ENCODE data around the gene FUT3.
"Not testable (repeated sequence)": the region's sequence is repeated elsewhere in the genome, so short reads cannot be mapped to it uniquely, and the experiment has no call there.

FUT3 gene

DNA sequence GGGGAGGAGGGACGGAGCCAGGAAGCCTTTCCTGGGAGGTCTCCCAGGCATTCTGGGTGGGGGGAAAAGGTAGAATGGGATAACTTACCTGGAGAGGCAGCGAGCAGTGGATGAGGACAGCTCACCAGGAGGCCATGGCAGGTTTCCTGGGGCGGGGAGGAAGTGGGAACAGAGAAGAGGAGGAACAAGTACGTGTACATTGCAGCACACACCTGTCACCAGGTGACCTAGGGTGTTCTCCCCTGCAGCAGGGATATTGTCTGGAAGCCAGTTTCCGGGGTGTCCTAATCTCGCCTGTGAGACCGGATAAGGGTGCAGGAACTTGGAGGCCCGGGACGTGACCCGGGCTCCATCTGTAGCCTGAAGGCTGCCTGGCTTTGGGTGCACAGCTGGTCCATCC is at the start of gene FUT3:
FUT3 (minus strand) TSS at position 148 of the 400 bp plus-strand sequence.
- DNase-seq (ENCODE audit: low spot score) = no peak

DNA sequence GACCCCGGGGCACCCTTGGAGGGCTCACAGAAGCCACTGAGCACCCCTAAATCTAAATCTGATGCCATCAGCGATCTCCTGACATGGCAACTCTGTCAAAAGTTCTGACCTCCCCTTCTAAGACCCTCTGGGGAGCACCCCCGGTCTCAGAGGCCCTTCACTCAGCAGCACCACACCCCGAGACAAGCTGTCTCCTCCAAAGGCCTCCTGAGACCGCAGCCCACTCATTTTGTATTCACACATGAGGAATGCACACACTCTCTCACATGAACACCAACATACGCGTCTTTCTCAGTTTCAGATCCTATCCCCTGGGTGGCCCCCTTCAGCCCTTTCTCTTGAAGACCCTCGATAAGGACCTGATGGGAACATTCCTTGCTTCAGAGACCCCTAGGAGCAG is 49.7 kb upstream of the FUT3 start:
- no peak for DNase-seq (ENCODE audit: low spot score)

DNA sequence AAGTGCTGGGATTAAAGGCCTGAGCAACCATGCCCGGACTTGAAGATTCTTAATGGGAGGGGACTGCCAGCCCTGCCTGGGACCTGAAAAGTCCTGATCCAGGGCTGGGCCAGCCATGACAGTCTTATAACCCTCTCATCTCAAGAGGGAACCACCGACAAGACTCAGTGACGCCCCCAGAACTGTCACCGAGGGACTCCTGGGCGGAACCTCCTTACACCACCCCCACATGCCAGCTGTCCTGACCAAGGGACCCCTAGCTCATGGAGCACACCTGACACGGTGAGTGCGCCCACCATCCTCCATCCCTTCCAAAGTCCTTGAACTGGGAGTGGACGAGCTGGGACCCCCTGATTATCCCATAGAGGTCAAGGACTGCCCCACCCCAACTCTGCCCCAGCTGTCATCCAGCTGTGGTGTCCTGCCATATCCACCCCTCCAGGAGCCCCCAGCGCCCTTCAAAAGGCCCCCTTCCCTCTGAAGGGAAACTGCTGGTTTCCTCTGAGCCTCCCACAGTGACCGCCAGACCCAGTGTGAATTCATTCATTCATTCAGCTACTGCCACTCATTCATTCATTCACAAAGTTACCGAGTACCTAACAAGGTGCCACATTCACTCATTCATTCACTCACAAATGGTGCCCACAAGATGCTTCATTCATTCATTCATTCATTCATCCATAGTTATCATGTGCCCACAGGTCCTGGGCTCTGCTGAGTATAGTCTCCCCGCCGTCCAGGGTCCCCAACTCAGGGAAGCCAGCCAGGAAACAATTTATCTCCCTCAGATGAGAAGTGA is 48.7 kb upstream of the FUT3 start:
- DNase-seq (ENCODE audit: low spot score) = no peak

DNA sequence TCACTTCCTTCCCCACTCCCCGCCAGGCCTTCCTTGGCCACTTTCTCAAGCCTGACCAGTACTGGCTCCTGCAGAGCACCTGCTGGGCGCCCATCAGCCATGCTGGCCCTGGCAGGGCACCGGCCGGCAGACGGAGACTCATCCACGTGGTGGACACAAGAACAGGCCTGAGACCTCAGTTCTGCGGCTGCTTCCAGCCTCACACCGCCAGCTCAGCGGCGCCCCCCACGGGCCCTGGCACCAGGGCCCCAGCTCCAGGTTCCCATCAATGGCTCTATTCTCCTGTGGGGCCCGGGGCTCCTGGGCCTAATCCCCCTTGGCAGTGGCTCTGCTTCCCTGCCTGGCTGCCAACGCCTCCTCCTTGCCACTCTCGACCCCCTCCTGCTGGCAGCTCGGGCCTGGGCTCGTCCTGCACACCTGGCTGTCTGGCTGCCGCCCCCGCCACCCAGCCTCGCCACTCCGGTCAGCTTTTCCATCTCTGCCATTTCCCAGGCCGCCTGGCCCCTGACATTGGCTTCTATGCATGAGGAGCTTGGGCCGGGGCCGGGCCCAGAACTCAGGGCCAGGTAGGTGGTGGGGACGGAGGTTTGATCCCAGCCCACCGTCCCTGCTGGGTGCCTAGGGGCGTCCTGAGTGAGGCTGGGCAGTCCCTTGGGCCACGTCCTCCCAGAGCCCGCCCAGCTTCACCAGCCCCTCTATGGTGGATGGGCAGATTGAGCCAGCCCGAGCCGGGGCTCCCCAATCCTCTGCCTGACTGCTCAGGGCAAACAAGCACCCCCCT is 46.1 kb upstream of the FUT3 start:
- no peak for DNase-seq (ENCODE audit: low spot score)

DNA sequence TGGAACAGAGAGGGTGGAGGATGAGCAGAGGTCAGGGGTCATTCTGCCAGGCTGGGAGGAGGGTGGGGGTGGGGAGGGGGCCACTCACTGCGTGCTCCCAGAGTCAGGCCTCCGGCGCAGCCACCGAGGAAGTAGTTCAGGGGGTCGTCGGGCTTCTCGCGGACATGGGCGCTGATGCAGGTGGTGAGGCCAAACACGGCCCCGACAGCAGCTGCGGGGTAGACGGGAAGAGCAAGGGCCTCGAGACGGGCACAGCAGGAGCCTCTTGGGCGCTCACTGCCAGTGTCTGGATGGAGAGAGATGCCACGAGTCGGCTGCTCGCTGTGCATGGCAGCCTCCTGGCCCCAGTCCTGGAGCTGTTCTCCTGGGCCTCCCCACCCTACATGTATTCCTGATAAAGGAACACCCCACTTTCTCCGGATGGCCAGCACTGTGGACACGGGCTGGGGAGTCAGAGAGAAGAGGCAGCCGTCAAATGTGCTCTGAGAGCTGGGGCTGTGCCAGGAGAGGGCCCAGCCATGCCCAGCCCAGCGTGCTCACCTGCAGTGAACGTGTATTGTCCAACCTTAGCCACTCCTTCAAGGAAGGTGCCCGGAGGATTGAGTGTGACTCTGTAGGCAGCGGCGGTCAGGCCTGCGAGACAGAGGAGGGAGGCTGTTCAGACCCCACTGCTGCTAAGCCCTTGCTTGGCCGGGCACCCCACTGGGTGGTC is 45.3 kb upstream of the FUT3 start:
- no peak for DNase-seq (ENCODE audit: low spot score)

DNA sequence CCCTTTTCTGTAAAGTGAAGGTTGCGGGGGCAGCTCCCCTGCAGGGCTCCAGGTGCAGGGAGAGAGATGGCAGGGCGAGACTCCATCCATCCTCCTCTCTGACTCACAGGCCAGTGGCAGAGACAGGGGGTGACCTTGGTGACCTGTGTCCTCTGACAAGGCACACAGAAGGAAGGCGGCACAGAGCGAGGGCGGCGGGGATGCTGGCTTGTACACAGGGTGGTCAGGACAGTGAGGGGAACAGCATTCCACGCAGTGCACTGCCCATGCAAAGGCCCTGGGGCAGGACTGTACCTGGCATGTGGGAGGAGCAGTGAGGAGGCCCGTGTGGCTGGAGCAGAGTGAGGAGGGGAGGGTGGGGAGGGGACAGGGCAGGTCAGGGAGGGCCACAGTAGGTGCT is 44.6 kb upstream of the FUT3 start:
- no peak for DNase-seq (ENCODE audit: low spot score)

DNA sequence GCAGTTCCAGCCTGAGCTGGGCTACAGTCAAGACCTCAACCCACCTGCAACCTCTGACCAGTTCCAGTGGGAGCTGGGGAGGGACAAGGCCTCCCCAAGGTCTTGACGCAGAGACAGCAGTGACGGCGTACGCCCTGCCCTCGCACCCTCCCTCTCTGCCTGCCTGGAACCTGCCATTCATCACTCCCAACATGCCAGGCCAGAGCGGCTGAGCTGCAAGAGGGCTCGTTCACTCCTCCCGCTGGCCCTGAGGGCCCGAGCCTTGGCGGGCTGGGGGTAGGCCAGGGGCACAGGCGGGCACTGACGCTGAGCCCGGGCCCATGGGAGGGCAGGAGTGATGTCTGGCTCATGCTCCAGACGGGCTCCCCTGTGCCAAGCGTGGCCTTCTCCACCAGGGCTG is 44.2 kb upstream of the FUT3 start:
- no peak for DNase-seq (ENCODE audit: low spot score)

DNA sequence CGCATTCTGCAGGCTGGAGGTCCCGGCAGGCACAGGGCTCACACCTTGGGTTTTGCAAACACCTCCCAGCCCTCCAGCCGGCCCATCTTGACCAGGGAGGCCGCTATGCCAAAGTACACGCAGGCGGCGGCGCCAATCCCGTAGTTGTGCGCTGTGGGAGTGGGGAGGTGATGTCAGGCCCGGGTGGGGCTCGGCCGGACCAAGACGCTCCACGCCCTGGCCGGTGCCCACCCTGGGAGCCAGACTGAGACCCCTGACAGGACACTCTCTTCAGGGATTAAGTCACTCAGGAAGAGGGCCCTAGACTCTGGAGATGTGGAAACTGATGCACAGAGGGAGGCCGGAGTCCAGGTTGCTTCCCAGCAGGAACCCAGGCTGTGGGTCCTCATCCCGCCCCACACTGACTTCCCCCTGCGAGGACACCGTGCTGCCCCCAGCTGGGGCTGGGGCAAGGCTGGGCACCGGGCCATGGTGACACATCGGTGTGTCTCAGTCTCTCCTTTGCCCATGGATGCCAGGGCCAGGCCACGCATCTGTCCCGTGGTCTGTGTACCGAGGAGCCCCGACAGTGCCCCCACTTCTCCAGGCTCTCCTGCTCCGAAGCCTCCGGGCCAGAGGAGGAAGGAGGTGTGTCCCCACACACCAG is 43.6 kb upstream of the FUT3 start:
- DNase-seq (ENCODE audit: low spot score) = no peak

DNA sequence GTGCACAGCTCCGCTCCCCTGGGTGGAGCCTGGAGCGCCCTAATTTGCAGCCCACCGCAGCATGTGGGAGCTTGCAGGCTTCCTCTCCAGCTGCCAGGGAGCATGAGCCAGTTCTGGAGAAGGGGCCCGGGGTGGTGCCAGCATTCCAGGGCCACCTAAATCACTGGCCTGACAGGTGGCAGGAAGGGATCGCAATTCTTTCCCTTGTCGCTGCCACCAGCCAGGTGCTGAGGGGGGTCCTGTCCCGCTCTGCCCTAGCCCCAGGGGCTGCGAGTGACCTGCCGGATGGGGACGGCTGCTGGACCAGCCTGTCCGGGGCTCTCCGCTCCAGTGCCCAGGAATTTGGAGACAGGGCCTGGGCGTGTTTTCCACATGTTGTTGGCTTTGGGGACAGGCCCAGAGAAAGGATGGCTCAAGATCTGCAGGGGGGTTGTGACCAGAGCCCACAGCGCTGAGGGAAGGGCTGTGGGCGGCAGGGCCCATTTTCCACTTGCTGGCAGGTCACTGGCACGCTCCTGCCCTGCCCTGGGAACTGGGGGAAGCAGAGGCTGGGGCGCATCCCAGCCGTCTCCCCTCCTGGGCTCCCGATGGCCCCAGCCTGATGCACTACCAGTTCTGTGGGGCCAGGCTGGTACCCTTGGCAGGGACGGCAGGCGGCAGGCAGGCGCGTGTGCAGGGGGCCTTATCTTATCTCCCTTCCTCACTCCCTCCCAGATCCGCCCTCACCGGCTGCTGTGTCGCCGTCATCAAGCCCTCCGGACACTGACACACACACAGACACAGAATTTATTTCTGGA is 42.9 kb upstream of the FUT3 start:
- no peak for DNase-seq (ENCODE audit: low spot score)

DNA sequence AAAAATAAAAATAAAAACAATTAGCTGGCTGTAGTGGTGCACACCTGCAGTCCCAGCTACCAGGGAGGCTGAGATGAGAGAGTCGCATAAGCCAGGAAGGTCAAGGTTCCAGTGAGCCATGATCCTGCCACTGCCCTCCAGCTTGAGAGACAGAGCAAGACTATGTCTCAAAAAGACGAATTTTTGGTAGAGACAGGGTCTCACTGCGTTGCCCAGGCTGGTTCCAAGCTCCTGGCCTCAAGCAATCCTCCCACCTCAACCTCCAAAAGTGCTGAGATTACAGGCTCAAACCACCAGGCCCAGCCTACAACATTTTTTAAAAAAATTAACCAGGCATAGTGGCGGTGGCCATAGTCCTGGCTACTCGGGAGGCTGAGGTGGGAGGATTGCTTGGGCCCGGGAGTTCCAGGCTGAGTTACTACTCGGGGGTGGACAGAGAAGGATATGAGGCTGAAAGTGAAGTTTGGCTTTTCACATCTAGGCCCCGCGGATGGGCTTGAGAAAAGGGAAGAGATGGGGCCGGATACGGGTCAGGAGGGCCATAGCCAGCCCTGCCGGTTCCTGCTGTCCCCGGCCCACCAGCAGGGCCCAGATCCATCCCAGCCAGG is 42.2 kb upstream of the FUT3 start:
- DNase-seq (ENCODE audit: low spot score) = no peak

DNA sequence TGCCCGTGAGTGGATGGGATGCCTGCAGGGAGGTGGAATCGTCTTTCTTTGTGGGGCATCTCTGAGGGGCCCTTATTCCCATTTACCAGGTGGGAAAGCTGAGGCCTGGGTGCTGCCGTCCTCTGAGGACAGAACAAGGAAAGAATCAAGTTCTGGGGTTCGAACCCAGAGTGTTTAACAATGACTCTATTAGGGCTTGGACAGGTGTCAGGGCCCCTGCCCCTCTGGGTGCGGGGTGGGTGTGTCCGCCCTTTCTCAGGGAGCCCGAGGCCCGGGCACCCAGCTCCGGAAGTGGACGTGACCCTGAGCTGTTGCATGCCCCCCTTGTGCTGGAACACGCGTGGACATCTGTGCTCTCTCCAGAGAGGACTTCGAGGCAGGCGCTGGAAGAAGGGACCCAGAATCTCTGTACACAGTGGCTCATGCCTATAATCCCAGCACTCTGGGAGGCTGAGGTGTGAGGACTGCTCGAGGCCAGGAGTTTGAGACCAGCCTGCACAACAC is 41.6 kb upstream of the FUT3 start:
- DNase-seq (ENCODE audit: low spot score) = no peak

DNA sequence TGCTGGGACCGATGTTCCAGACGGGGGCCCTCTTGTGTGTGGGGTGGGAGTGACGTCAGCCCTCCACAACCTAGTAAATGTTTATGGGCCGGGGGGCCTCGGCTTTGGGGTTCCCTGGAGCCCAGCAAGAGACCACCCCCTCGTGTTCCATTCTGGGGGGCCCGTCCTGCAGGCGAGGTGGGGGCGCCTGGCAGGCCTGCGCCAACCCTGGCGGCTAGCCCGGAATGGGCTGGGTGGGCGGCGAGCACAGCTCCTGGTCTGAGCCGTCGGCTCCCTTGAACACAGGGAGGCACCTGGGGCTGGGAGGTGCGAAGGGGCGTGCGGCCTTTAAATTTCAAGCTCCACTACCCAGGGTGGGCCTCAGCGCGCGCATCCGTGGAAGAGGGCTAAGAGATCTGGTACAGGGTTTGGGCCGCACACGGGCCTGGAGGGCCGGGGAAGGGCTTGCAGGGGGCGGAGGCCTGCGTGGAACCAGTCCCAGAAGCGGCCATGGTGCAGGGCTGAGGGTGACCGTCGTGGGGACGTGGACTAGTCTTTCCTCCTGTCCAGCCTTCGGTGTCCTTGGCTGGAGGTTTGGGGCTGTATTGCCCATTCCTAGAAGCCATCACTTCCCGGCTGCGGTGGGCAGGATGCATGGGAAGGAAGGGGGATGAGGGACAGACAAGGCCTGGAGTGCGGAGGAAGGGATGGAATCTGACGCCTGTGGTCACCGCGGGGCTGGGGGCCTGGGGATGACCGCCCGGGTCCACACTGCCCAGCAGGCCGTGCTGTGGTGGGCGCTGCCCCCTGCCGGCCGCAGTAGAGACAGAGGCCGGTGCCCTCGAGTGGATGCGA is 40.9 kb upstream of the FUT3 start:
- DNase-seq (ENCODE audit: low spot score) = no peak

DNA sequence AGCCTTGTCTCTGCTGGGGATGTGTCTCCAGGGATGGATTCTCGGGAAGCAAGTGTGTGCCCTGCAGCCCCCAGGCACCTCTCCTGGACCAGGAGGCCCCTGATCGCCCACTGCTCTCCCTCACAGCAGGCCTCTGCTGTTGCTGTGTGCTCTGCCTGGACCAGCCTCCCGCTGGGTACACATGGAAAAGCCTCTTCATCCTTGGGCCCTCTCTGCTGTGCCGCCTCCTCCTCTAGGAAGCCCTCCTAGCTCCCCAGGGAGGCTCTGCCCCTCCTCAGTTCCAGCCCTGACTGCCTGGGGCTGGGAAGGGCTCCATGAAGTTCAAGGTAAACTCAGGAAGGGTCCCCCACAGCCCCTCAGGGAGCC is 40.3 kb upstream of the FUT3 start:
- DNase-seq (ENCODE audit: low spot score) = no peak

DNA sequence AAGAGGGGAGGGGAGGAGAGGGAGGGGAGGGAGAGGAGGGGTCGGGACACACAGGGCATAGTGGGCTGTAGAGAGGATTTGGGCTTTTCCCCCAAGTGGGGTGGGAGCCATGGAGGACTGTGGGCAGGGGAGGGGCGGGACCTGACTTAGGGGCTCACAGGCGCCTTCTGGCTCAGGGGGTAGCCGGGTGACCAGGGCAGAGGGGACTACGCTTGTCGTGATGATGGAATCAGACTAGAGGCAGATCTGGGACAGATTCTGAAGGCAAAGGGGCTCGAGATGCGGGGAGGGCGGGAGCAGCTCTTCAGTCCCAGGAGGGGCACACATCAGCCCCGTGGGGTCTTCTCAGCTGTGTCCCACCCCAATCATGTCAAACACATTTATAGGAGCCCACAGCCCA is 38.9 kb upstream of the FUT3 start:
- DNase-seq (ENCODE audit: low spot score) = no peak

DNA sequence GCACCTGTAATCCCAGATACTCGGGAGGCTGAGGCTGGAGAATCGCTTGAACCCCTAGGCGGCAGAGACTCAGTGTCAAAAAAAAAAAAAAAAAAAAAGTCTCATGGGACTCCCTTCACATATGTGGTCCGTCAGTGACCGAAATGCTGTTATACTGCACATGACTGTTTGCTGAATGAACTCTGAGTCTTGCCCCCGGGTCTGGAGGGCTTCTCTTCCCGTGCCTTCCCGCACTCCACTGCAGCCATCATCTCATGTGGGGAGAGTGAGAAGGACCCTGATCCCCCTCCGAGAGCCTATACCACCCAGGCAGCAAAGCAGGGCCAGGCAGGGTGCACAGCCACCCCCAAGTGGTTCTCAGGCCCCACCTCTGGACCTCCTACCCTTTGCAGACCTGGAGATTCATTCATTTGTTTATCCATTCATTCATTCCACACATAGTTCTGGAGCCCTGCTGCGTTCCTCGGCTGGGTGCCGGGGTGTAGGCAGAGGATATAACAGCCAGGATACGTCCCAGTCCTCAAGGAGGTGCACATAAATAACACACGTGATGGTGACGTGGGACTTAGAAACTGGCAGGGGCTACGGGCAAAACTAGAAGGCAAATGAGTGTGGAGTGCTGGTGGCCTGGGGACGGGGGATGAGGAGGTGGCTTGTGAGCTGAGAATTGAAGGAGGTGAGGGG is 38.2 kb upstream of the FUT3 start:
- no peak for DNase-seq (ENCODE audit: low spot score)

DNA sequence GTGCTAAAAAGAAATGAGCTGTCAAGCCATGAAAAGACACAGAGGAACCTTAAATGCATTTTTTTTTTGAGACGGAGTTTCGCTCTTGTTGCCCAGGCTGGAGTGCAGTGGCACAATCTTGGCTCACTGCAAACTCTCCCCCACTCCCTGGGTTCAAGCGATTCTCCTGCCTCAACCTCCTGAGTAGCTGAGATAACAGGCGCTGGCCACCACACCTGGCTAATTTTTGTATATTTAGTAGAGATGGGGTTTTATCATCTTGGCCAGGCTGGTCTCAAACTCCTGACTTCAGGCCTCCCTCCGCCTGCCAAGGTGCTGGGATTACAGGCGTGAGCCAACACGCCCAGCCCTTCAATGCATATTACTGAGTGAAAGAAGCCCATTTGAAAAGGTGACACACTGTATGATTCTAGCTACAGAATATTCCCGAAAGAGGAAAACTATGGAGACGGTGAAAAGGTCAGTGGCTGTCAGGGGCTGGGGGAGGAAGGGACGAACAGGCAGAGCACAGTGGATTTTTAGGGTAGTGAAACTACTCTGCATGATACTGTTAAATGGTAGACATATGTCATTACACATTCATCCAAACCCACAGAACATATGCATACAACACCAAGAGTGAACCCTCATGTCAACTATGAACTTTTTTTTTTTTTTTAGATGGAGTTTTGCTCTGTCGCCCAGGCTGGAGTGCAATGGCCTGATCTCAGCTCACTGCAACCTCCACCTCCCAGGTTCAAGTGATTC is 33.0 kb upstream of the FUT3 start:
- DNase-seq (ENCODE audit: low spot score) = not testable (repeated sequence)

DNA sequence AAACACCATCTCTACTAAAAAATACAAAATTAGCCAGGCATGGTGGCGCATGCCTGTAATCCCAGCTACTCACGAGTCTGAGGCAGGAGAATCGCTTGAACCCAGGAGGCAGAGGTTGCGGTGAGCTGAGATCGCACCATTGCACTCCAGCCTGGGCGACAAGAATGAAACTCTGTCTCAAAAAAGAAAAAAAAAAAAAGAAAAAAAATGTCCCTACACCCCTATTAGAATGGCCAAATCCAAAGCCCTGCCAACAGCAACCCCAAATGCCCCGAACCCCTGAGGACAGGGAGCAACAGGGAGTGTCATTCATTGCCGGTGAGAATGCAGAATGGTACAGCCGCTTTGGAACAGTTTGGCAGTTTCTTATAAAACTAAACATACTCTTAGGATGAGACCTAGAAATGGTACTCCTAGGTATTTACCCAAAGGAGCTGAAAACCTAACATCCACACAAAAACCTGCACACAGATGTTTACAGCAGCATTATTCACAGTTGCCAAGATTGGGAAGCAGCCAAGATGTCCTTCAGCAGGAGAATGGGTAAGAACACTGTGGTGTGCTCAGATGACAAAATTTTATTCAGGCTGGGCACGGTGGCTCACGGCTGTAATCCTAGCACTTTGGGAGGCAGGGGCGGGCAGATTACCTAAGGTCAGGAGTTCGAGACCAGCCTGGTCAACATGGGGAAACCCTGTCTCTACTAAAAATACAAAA is 32.1 kb upstream of the FUT3 start:
- DNase-seq (ENCODE audit: low spot score) = not testable (repeated sequence)

DNA sequence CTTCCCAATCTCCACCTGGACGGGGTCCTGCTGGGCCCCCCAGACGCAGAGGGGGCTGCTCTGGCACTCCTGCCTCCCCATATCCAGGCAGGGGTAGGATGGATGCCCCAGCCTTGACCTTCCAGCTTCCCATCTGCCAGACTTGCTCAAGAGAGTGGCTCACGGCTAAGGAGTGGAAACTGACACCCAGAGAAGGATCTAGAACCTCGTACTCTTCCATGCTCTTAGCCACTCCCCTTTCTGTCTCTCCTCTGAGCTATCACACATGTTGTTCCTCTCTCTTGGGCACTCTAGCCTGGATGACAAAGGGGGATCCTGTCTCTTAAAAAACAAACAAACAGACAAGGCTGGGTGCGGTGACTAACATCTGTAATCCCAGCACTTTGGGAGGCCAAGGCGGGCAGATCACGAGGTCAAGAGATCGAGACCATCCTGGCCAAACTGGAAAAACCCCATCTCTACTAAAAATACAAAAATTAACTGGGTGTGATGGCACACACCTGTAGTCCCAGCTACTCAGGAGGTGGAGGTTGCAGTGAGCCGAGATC is 31.2 kb upstream of the FUT3 start:
- DNase-seq (ENCODE audit: low spot score) = no peak
